SU-DHL-6 (cell line): ENCODE results near the gene SLC4A1.
A peak's percentile ranks its signal among the peaks of the same experiment; 100 is the strongest.

ENCODE experiments used
- H2AFZ ChIP-seq: fragments of 200-600 bp; sonication (generic); 2 replicates; pipeline ENCODE4 v1.6.1; 2014; ENCODE audit warnings: low read depth, mild to moderate bottlenecking, moderate library complexity, mixed read lengths, antibody characterized with exemption, low read length; ENCODE audit not compliant: severe bottlenecking
- H3F3A ChIP-seq: fragments of 200-600 bp; shearing (Covaris generic); 2 replicates; pipeline ENCODE4 v1.6.0; 2016; ENCODE audit warnings: antibody characterized with exemption, mild to moderate bottlenecking; ENCODE audit not compliant: insufficient read depth
- H3K27ac ChIP-seq: fragments of 200-600 bp; sonication (generic); 2 replicates; pipeline ENCODE4 v1.5.1; 2016; ENCODE audit warnings: low read depth, mild to moderate bottlenecking, low read length, moderate library complexity, mixed read lengths
- H3K27me3 ChIP-seq: fragments of 200-600 bp; sonication (generic), shearing (Covaris generic); 2 replicates; pipeline ENCODE4 v1.6.0; 2014; ENCODE audit warnings: mild to moderate bottlenecking, low read length
- H3K36me3 ChIP-seq: fragments of 200-600 bp; sonication (generic); 2 replicates; pipeline ENCODE4 v1.6.1; 2014; ENCODE audit warnings: mild to moderate bottlenecking, low read length, mixed read lengths
- H3K4me2 ChIP-seq: fragments of 300-600, 200-600 bp; shearing (Covaris generic), sonication (generic); 2 replicates; pipeline ENCODE4 v1.6.0; 2014; ENCODE audit warnings: low read length, low read depth, mild to moderate bottlenecking; ENCODE audit not compliant: poor library complexity, severe bottlenecking
- H3K4me3 ChIP-seq: fragments of 200-600 bp; sonication (generic); 2 replicates; pipeline ENCODE4 v1.5.1; 2014; ENCODE audit warnings: antibody characterized with exemption, low read length, mild to moderate bottlenecking, mixed read lengths; ENCODE audit not compliant: insufficient read depth, poor library complexity, severe bottlenecking
- H3K79me2 ChIP-seq: fragments of 200-600 bp; sonication (generic); 2 replicates; pipeline ENCODE4 v1.6.1; 2014; ENCODE audit warnings: mild to moderate bottlenecking, low read length, moderate library complexity; ENCODE audit not compliant: insufficient read depth
- H3K9ac ChIP-seq: fragments of 200-600 bp; sonication (generic); 2 replicates; pipeline ENCODE4 v1.7.0; 2014; ENCODE audit warnings: mild to moderate bottlenecking, low read length
- H3K9me2 ChIP-seq: fragments of 200-600 bp; sonication (generic); replicated peaks from 2 replicates; pipeline ENCODE4 v1.6.1; 2014; ENCODE audit warnings: low read length; ENCODE audit not compliant: insufficient read depth
- H3K9me3 ChIP-seq: fragments of 200-600 bp; sonication (generic); 2 replicates; pipeline ENCODE4 v1.6.1; 2014; ENCODE audit warnings: low read length, mixed read lengths; ENCODE audit not compliant: insufficient read depth
- H4K20me1 ChIP-seq: fragments of 200-600 bp; sonication (generic); 2 replicates; pipeline ENCODE4 v1.6.1; 2014; ENCODE audit warnings: low read depth, mild to moderate bottlenecking, antibody characterized with exemption, low read length, moderate library complexity, mixed read lengths
- CTCF ChIP-seq: fragments of 200-600 bp; sonication (generic); IDR thresholded peaks from one replicate; pipeline ENCODE4 v1.5.1; 2017; ENCODE audit warnings: antibody characterized with exemption, mild to moderate bottlenecking, low read length, moderate library complexity; ENCODE audit not compliant: insufficient read depth, poor library complexity, severe bottlenecking
- EZH2phosphoT487 ChIP-seq: fragments of 200-600 bp; sonication (generic), shearing (Covaris generic); conservative IDR thresholded peaks from 2 replicates; pipeline ENCODE4 v1.6.1; 2018; ENCODE audit warnings: mild to moderate bottlenecking, antibody characterized with exemption, low read length, moderate library complexity, mixed read lengths

The SLC4A1 gene

GRCh38 chr17:44310188-44310587 is 42.3 kb upstream of the SLC4A1 start:
- H3K9ac ChIP-seq = no peak overlapping the region
- H3K4me2 ChIP-seq = no peak overlapping the region
- H3K79me2 ChIP-seq = no peaks in the 10 kb centered on the region
- H3F3A ChIP-seq = no peaks in the 10 kb centered on the region
- no peaks in the 10 kb centered on the region for H3K27me3 ChIP-seq
- no peak overlapping the region for H3K4me3 ChIP-seq
- TF ChIP-seq EZH2phosphoT487 = no peak
- no peak overlapping the region for H2AFZ ChIP-seq
- H4K20me1 ChIP-seq = no peaks in the 10 kb centered on the region
- no peaks in the 10 kb centered on the region for H3K36me3 ChIP-seq
- H3K27ac ChIP-seq = no peak overlapping the region
- H3K9me3 ChIP-seq = no peaks in the 10 kb centered on the region
- H3K9me2 ChIP-seq = no peaks in the 10 kb centered on the region

- H3K9me3 ChIP-seq = no peaks in the 10 kb centered on the region
- no peaks in the 10 kb centered on the region for H3K9me2 ChIP-seq
- no peaks in the 10 kb centered on the region for H3F3A ChIP-seq
- H3K4me2 ChIP-seq = no peak overlapping the region
- TF ChIP-seq CTCF = no peak
- no peak for TF ChIP-seq EZH2phosphoT487
- no peak overlapping the region for H3K27ac ChIP-seq
- no peaks in the 10 kb centered on the region for H3K79me2 ChIP-seq
- no peak overlapping the region for H3K9ac ChIP-seq
- H4K20me1 ChIP-seq = no peaks in the 10 kb centered on the region
- no peak overlapping the region for H3K4me3 ChIP-seq
- no peaks in the 10 kb centered on the region for H3K27me3 ChIP-seq
- no peak overlapping the region for H2AFZ ChIP-seq
- H3K36me3 ChIP-seq = no peaks in the 10 kb centered on the region
These were observed 41.5 kb upstream of the SLC4A1 start for GRCh38 chr17:44309472-44309871.

- Histone ChIP-seq H3K9ac (no peak overlapping the region), H2AFZ (no peak overlapping the region), H3K9me3 (no peaks in the 10 kb centered on the region), H3K4me3 (no peak overlapping the region), H3K9me2 (no peaks in the 10 kb centered on the region), H3K27me3 (no peaks in the 10 kb centered on the region), H4K20me1 (no peaks in the 10 kb centered on the region), H3F3A (no peaks in the 10 kb centered on the region), H3K36me3 (no peaks in the 10 kb centered on the region), H3K79me2 (no peaks in the 10 kb centered on the region), H3K4me2 (no peak overlapping the region), H3K27ac (no peak overlapping the region)
- no peak for TF ChIP-seq CTCF
- TF ChIP-seq EZH2phosphoT487 = no peak
These were observed 40.9 kb upstream of the SLC4A1 start for GRCh38 chr17:44308865-44309264.

GRCh38 chr17:44308320-44308818 is 40.4 kb upstream of the SLC4A1 start, which contains the start of gene RUNDC3A:
RUNDC3A (plus strand) TSS chr17:44308601; CDS start chr17:44308833, 232 bp downstream.
- Histone ChIP-seq H2AFZ (no peak within 1 kb of the TSS), H3K9me3 (no peaks in the 10 kb centered on the region), H3K4me2 (peak within 1 kb of the TSS; percentile 36), H3K79me2 (no peaks in the 10 kb centered on the region), H3F3A (no peaks in the 10 kb centered on the region), H4K20me1 (no peaks in the 10 kb centered on the region), H3K9ac (no peak within 1 kb of the TSS), H3K27ac (no peak within 1 kb of the TSS), H3K4me3 (no peak within 1 kb of the TSS), H3K9me2 (no peaks in the 10 kb centered on the region), H3K36me3 (no peaks in the 10 kb centered on the region), H3K27me3 (no peaks in the 10 kb centered on the region)
- TF ChIP-seq CTCF (no peak), EZH2phosphoT487 (no peak)
